Measurements from ENCODE around the gene VOPP1. TPM values are rescaled to one million over a fixed set of nuclear protein-coding genes. Genes with fewer than 3 reads are reported as not detected.

VOPP1 gene
- total RNA-seq, 1 experiment from 2014 or later = 63.9 TPM

DNA sequence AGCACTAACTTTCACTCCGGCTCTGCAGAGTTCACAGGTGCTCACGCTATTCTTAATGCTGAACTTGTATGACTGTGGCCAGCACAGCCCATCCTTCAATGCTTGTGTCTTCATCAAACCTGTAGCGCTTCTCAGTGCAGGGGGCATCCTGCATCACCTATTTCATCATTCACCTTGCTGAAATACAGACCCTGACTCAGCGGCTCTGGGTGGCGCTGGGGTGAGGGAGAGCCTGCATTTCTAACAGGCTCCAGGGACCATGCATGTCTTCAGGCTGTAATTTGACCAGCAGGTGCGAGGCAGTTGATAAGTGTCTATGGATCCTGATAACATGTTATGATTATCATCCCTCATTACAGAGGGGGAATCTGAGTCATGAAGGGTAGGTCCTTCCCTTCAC, 89.3 kb downstream of the VOPP1 start:
- peaks cover 11% of the 10 kb centered on the region for H3K36me3 Mint-ChIP-seq
- no peak for TF ChIP-seq CREB1 (CRISPR knock-in tag; IDR thresholded peaks at IDR 0.05)
- TF ChIP-seq AR (CRISPR knock-in tag; IDR thresholded peaks at IDR 0.05) = no peak
- no peak for TF ChIP-seq ZNF671 (CRISPR knock-in tag; IDR thresholded peaks at IDR 0.05)
- no peak for TF ChIP-seq ZNF396 (CRISPR knock-in tag; IDR thresholded peaks at IDR 0.05; ENCODE audit: borderline replicate concordance)
- TF ChIP-seq RELA (CRISPR knock-in tag; IDR thresholded peaks at IDR 0.05; ENCODE audit: borderline replicate concordance) = no peak
- no peak for TF ChIP-seq NFE2L1 (CRISPR knock-in tag; IDR thresholded peaks at IDR 0.05)
- TF ChIP-seq CREM (CRISPR knock-in tag; IDR thresholded peaks at IDR 0.05) = no peak
- no peak for TF ChIP-seq ZNF416 (CRISPR knock-in tag; IDR thresholded peaks at IDR 0.05)
- no peak for TF ChIP-seq ZNF232 (CRISPR knock-in tag; IDR thresholded peaks at IDR 0.05)
- no peak for TF ChIP-seq E2F5 (CRISPR knock-in tag; IDR thresholded peaks at IDR 0.05)
- TF ChIP-seq FOXP1 (CRISPR knock-in tag; IDR thresholded peaks at IDR 0.05; ENCODE audit: borderline replicate concordance) = no peak
- TF ChIP-seq, protein P1, sequence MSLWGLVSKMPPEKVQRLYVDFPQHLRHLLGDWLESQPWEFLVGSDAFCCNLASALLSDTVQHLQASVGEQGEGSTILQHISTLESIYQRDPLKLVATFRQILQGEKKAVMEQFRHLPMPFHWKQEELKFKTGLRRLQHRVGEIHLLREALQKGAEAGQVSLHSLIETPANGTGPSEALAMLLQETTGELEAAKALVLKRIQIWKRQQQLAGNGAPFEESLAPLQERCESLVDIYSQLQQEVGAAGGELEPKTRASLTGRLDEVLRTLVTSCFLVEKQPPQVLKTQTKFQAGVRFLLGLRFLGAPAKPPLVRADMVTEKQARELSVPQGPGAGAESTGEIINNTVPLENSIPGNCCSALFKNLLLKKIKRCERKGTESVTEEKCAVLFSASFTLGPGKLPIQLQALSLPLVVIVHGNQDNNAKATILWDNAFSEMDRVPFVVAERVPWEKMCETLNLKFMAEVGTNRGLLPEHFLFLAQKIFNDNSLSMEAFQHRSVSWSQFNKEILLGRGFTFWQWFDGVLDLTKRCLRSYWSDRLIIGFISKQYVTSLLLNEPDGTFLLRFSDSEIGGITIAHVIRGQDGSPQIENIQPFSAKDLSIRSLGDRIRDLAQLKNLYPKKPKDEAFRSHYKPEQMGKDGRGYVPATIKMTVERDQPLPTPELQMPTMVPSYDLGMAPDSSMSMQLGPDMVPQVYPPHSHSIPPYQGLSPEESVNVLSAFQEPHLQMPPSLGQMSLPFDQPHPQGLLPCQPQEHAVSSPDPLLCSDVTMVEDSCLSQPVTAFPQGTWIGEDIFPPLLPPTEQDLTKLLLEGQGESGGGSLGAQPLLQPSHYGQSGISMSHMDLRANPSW (CRISPR knock-in tag; conservative IDR thresholded peaks at IDR 0.05; ENCODE audit: low read depth) = no peak
- TF ChIP-seq SMAD4 (CRISPR knock-in tag; IDR thresholded peaks at IDR 0.05) = no peak
- no peak for TF ChIP-seq ZNF512 (CRISPR knock-in tag; IDR thresholded peaks at IDR 0.05; ENCODE audit: borderline replicate concordance)
- TF ChIP-seq ATF6 (CRISPR knock-in tag; IDR thresholded peaks at IDR 0.05) = no peak
- no peak for TF ChIP-seq TP53 (CRISPR knock-in tag; IDR thresholded peaks at IDR 0.05)
- TF ChIP-seq NR2C2 (CRISPR knock-in tag; IDR thresholded peaks at IDR 0.05) = no peak
- no peak for TF ChIP-seq CBFB (CRISPR knock-in tag; IDR thresholded peaks at IDR 0.05; ENCODE audit: low read depth)
- H3K4me3 Mint-ChIP-seq = no peak overlapping the region
- ATAC-seq = no peak
- ChIA-PET CTCF (no interaction called here), POLR2A (no interaction called here)
- H3K4me1 Mint-ChIP-seq = peaks cover 19% of the 10 kb centered on the region
- no peak overlapping the region for H3K27ac Mint-ChIP-seq
- H3K27me3 Mint-ChIP-seq (ENCODE audit: low read depth) = no peaks in the 10 kb centered on the region
- DNase-seq (ENCODE audit: low spot score) = no peak
- no peaks in the 10 kb centered on the region for H3K9me3 Mint-ChIP-seq

Data from WTC11 (cell line).